Kidney epithelial cell (primary cell): ENCODE measurements around the gene CD63. TPM values are rescaled to one million over a fixed set of nuclear protein-coding genes. Genes with fewer than 3 reads are reported as not detected.
A peak's percentile ranks its signal among the peaks of the same experiment; 100 is the strongest.

ENCODE experiments used
- DNase-seq: peaks from one replicate; pipeline ENCODE4 v3.0.0-alpha.2; 2010; ENCODE audit warnings: low read depth
- H3K27me3 ChIP-seq: 2 replicates; pipeline ENCODE4 v1.6.0; 2011; ENCODE audit warnings: low read length; ENCODE audit not compliant: control insufficient read depth, insufficient read depth
- H3K36me3 ChIP-seq: 2 replicates; pipeline ENCODE4 v1.5.1; 2011; ENCODE audit warnings: low read length; ENCODE audit not compliant: control insufficient read depth, insufficient read depth
- H3K4me3 ChIP-seq: 2 replicates; pipeline ENCODE4 v1.5.1; 2011; ENCODE audit warnings: low read depth, mild to moderate bottlenecking, control low read depth, low read length
- total RNA-seq: library from RNA; depleted of rRNA; stranded (reverse); fragments of >200 nt; gene quantifications from 2 replicates; pipeline ENCODE4 v1.2.3, GENCODE V29; 2015
- TF ChIP-seq, protein P1 (sequence below): IDR thresholded peaks from 2 replicates; pipeline ENCODE4 v1.5.1; 2011; ENCODE audit warnings: mild to moderate bottlenecking, moderate library complexity, low read length, control low read depth, inconsistent platforms; ENCODE audit not compliant: insufficient read depth, poor library complexity, severe bottlenecking

CD63 gene
- total RNA-seq, 1 donor from 2014 or later: 1,149 TPM

DNA sequence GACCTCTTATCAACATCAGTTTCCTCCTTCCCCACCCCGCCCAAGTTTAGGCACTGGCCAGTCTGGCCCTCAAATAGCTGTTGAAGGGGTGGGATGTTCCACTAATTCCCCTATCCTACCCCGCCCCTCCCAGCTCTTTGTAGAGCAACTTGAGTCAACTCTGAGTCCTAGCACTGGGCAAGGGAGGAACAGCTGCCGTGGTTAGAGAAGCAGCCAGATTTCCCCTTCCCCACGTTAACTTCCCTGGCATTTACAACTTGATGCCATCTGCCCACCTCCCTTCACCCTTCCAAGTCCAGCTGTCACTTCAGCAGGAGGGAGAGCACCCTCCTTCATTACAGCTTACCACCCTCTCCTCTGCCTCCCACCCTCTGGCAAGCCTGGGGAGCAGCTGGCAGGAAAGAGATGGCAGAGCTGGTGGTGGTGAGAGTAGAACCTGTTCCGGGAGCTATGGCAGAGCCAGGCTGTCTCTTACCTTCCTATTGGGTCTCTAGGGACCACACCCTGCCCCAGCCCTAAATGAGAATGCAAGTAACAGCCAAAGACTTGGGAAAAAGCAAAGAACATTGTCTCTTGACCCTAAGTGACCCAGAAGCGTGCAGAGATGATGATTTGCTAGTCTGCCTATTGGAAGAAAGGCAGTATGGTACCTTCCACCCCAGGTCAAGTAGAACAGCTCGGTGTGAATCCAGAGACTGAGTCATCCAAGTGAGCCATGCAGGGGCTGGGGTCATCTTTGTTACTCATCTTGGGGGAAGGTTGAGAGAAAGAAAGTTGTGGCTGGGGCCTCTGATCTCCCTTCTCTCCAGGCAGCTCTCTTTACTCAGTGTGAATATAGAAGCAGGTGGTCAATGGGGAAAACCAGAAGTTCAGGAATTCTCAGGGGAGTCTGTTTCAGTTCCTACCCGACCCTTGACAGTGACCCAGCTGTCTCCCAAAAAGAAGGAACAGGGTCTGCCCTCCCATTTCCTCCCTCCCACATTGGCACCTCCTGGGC, 11.5 kb downstream of the CD63 start:
- TF ChIP-seq, protein P1, sequence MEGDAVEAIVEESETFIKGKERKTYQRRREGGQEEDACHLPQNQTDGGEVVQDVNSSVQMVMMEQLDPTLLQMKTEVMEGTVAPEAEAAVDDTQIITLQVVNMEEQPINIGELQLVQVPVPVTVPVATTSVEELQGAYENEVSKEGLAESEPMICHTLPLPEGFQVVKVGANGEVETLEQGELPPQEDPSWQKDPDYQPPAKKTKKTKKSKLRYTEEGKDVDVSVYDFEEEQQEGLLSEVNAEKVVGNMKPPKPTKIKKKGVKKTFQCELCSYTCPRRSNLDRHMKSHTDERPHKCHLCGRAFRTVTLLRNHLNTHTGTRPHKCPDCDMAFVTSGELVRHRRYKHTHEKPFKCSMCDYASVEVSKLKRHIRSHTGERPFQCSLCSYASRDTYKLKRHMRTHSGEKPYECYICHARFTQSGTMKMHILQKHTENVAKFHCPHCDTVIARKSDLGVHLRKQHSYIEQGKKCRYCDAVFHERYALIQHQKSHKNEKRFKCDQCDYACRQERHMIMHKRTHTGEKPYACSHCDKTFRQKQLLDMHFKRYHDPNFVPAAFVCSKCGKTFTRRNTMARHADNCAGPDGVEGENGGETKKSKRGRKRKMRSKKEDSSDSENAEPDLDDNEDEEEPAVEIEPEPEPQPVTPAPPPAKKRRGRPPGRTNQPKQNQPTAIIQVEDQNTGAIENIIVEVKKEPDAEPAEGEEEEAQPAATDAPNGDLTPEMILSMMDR: no peak
- DNase-seq: no peak

DNA sequence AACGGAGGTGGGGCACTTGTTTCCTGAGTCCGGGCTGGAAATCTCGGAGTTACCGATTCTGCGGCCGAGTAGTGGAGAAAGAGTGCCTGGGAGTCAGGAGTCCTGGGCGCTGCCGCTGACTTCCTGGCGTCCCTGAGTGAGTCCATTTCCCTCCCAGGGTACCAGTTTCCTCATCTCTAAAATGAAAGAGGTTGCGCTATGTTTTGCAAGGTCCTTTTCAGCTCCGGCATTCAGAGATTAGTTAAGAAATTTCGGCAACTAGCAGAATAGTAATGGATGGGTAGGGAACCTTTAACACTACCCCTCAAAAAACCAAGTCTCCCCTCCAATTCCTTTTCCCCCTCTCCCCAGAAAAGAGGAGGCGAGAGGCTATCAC, 12.2 kb downstream of the CD63 start:
- TF ChIP-seq, protein P1: no peak
- H3K27me3 ChIP-seq: no peaks in the 10 kb centered on the region
- H3K4me3 ChIP-seq: peak overlapping the region; percentile 61
- no peak for DNase-seq
- no peaks in the 10 kb centered on the region for H3K36me3 ChIP-seq

More for the DNA sequence above, 11.5 kb downstream of the CD63 start:
- Histone ChIP-seq H3K27me3 (no peaks in the 10 kb centered on the region), H3K4me3 (peak overlapping the region; percentile 61), H3K36me3 (no peaks in the 10 kb centered on the region)

DNA sequence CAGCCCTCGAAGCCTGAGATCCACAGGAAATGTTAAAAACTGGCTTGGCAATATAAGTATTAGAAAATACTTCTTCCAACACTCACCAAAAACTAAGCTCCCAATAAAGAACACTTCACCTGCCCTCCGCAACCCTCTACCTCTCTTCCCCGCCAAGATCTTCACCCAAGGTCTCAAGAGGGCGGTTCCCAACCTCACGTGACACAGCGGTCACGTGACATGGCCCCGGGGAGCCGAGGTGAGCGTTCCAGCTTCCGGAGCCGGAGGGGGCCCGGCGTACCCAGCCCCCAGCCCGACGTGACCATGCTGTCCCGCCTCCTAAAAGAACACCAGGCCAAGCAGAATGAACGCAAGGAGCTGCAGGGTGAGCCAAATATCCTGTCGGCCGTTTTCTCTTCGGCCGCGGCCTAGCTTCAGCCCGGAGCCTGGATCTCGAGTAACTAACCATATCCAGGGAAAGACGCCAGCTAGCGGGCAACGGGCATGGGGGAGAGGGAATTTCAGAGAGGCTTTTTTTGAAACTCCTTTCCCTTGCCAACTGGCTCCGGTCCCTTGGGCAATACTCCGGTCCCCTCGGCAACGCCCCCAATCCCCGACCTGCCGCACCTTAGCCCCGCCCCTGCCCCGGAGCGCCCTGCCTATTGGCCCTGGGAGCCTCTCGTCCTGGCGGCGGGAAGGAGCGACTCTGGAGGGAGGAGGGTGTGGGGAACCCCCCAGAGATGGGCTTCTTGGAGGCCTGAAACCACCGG, 12.8 kb downstream of the CD63 start, which contains the start of gene BLOC1S1:
BLOC1S1 (plus strand) TSS at position 214 of the 749 bp plus-strand sequence; CDS start at position 220, 6 bp downstream.
- TF ChIP-seq, protein P1: no peak
- H3K4me3 ChIP-seq: peak within 1 kb of the TSS; percentile 61
- no peaks in the 10 kb centered on the region for H3K36me3 ChIP-seq
- no peaks in the 10 kb centered on the region for H3K27me3 ChIP-seq
- DNase-seq: no peak

DNA sequence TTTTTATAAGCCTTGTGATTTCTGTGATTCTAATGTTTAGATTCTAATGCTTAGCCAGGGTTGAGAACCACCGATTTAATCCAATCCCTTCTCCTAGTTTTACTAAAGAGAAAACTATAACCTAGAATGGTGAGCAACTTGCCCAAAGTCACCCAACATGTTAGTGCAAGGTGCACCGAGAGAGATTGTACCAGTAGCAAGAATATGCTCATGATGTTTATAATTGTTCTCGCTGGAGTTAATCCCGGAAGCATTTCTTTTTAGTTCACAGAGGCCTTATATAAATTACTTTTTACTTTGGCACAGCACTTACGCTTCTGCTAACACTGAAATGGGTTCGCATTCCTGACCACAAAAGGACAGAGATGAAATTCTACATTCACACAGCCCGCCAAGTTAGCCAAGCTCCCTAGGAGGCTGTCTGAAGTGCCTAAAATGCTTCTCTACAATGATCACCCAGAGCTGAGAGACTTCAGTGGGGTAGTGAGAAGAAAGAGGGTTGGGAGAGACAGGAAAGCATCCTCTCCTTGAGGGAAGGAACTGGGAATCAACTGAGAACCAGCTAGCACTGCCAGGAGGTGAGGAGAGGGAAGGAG, 13.5 kb downstream of the CD63 start:
- TF ChIP-seq, protein P1: no peak
- no peaks in the 10 kb centered on the region for H3K36me3 ChIP-seq
- DNase-seq: no peak

DNA sequence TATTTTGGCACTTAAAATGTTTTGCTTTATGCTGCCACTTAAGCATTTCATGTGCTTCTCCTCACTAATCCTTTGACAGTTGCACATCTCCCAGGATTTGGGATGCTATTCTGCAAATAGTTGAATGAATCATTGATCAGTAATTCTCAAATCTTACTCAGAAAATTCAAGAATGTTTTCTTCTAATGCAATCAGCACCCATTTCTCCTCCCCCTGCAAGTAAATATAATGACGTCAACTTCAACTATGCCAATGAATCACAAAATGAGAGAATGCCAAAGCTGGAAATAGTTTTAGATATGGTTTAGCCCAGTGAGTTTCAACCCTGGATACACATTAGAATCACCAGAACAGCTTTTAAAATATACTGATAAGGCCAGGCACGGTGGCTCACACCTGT, 15.1 kb downstream of the CD63 start:
- Histone ChIP-seq H3K4me3 (no peak overlapping the region), H3K27me3 (peaks cover 4% of the 10 kb centered on the region), H3K36me3 (no peaks in the 10 kb centered on the region)
- TF ChIP-seq, protein P1: no peak
- no peak for DNase-seq

More for the DNA sequence above, 13.5 kb downstream of the CD63 start:
- peak overlapping the region; percentile 61 for H3K4me3 ChIP-seq
- no peaks in the 10 kb centered on the region for H3K27me3 ChIP-seq
